K562 (cell line): ENCODE data around the gene COX11. TPM values are rescaled to one million over a fixed set of nuclear protein-coding genes. Genes with fewer than 3 reads are reported as not detected.

ENCODE experiments used
- ASH1L ChIP-seq: fragments of 450-650 bp; IDR thresholded peaks from 2 replicates; pipeline ENCODE4 v1.6.1; 2018; ENCODE audit warnings: borderline replicate concordance, mild to moderate bottlenecking, low read depth; ENCODE audit not compliant: partially characterized antibody
- ATF7 ChIP-seq: fragments of 450-650 bp; IDR thresholded peaks from 2 replicates; pipeline ENCODE4 v1.7.1; 2014; ENCODE audit warnings: mild to moderate bottlenecking, moderate library complexity
- BDP1 ChIP-seq: IDR thresholded peaks from 3 replicates; pipeline ENCODE4 v1.6.1; 2011; ENCODE audit not compliant: insufficient read length, insufficient read depth
- CHD2 ChIP-seq: IDR thresholded peaks from 2 replicates; pipeline ENCODE4 v1.6.1; 2011; ENCODE audit warnings: low read depth, low read length
- CTCF ChIP-seq, 3 experiments: IDR thresholded peaks in 2 of 3; conservative IDR thresholded peaks in 1 of 3; 2 replicates each; pipeline ENCODE4 v1.5.1; 2011 to 2012; ENCODE audit warnings: low read length in 3 of 3, mild to moderate bottlenecking in 3 of 3, control low read depth in 2 of 3, improper control_type of control experiment in 1 of 3, inconsistent platforms in 1 of 3, low read depth in 1 of 3, mixed read lengths in 1 of 3, moderate library complexity in 1 of 3; ENCODE audit not compliant: insufficient read depth in 2 of 3
- ELF4 ChIP-seq: fragments of 450-650 bp; formaldehyde crosslinking; IDR thresholded peaks from 2 replicates; pipeline ENCODE4 v1.4.0; 2022; ENCODE audit warnings: missing genetic modification characterization
- HMG20B ChIP-seq: fragments of 250-450 bp; sonication (Bioruptor Pico); IDR thresholded peaks from 2 replicates; pipeline ENCODE4 v1.5.0; 2021; ENCODE audit warnings: mild to moderate bottlenecking
- HNRNPLL ChIP-seq: fragments of 200-400 bp; formaldehyde crosslinking; IDR thresholded peaks from 2 replicates; pipeline ENCODE4 v1.6.1; 2017; ENCODE audit warnings: low read length, low read depth, mild to moderate bottlenecking; ENCODE audit not compliant: poor library complexity, severe bottlenecking
- KAT7 ChIP-seq: sonication (generic); formaldehyde crosslinking; IDR thresholded peaks from 2 replicates; pipeline ENCODE4 v1.8.0; 2022; ENCODE audit warnings: missing genetic modification reagents, mild to moderate bottlenecking, borderline replicate concordance
- NFIC ChIP-seq: fragments of 450-650 bp; IDR thresholded peaks from 2 replicates; pipeline ENCODE4 v1.6.1; 2017; ENCODE audit warnings: mild to moderate bottlenecking, inconsistent platforms
- NRF1 ChIP-seq, 2 experiments: fragments of 450-650 bp; IDR thresholded peaks in 1 of 2; conservative IDR thresholded peaks in 1 of 2; 2 replicates each; pipeline ENCODE4 v1.6.1; 2014; ENCODE audit warnings: mild to moderate bottlenecking in 2 of 2
- POLR2B ChIP-seq: fragments of 450-650 bp; IDR thresholded peaks from 2 replicates; pipeline ENCODE4 v1.6.1; 2018; ENCODE audit warnings: low read depth; ENCODE audit not compliant: partially characterized antibody
- RBFOX2 ChIP-seq: fragments of 200-400 bp; formaldehyde crosslinking; IDR thresholded peaks from 2 replicates; pipeline ENCODE4 v1.6.1; 2017; ENCODE audit warnings: low read depth, mild to moderate bottlenecking, low read length, moderate library complexity
- RBM25 ChIP-seq: fragments of 200-400 bp; formaldehyde crosslinking; IDR thresholded peaks from 2 replicates; pipeline ENCODE4 v1.6.1; 2018; ENCODE audit warnings: low read length, low read depth, moderate library complexity; ENCODE audit not compliant: severe bottlenecking
- SMAD4 ChIP-seq: fragments of 250-450 bp; sonication (Bioruptor Pico); conservative IDR thresholded peaks from 2 replicates; pipeline ENCODE4 v1.8.0; 2021; ENCODE audit warnings: inconsistent platforms, mild to moderate bottlenecking, moderate library complexity
- SUPT5H ChIP-seq: fragments of 450-650 bp; IDR thresholded peaks from 2 replicates; pipeline ENCODE4 v1.6.1; 2016
- TGIF2 ChIP-seq: sonication (generic); formaldehyde crosslinking; IDR thresholded peaks from 2 replicates; pipeline ENCODE4 v1.8.1; 2022; ENCODE audit warnings: mild to moderate bottlenecking, missing genetic modification reagents, moderate library complexity
- ZBTB7A ChIP-seq: IDR thresholded peaks from 2 replicates; pipeline ENCODE4 v1.6.1; 2011; ENCODE audit warnings: low read depth, mild to moderate bottlenecking, low read length, moderate library complexity, borderline replicate concordance; ENCODE audit not compliant: control insufficient read depth
- polyA plus RNA-seq, 8 experiments: library from polyadenylated mRNA; depleted of rRNA in 4 of 8; stranded (reverse) in 5 of 8; unstranded in 3 of 8; fragments of >200 nt; fragmentation: Nextera tagmentation in 2 of 8; fragmentation: Illumina TruSeq in 1 of 8; extraction: Ambion mirVana in 2 of 8; extraction: Trizol in 1 of 8; gene quantifications; 2 replicates each; pipeline versions ENCODE4 v1.2.1 to v1.2.3, GENCODE V29; 2011 to 2014; ENCODE audit warnings: inconsistent platforms in 1 of 8, missing spikeins in 1 of 8
- total RNA-seq, 7 experiments: library from RNA; depleted of rRNA in 6 of 7; stranded (reverse); fragments of >200 nt in 6 of 7; fragmentation: Illumina TruSeq in 2 of 7; extraction: Trizol in 2 of 7; gene quantifications; 2 replicates each; pipeline versions ENCODE4 v1.2.1 to v1.2.3, GENCODE V29; 2011 to 2021; ENCODE audit warnings: low replicate concordance in 1 of 7
- TF ChIP-seq, protein P1 (sequence below): fragments of 450-650 bp; IDR thresholded peaks from 2 replicates; pipeline ENCODE4 v1.6.1; 2014; ENCODE audit warnings: low read depth, mild to moderate bottlenecking, moderate library complexity, borderline replicate concordance
- TF ChIP-seq, protein P2 (sequence below): IDR thresholded peaks from 3 replicates; pipeline ENCODE4 v1.6.1; 2011; ENCODE audit warnings: borderline replicate concordance, mild to moderate bottlenecking; ENCODE audit not compliant: insufficient read length, insufficient read depth
- TF ChIP-seq, protein P3 (sequence below), 2 experiments: fragments of 450-650 bp; conservative IDR thresholded peaks; 2 replicates each; pipeline ENCODE4 v1.6.1; 2017; ENCODE audit warnings: mild to moderate bottlenecking in 2 of 2, moderate library complexity in 2 of 2

COX11 gene
- total and polyA plus RNA-seq, 9 of the 15 experiments (the other 6 are each of a cell fraction or from before 2014, with no cell fraction given), result 18.5 to 112 (median 30.7) TPM

DNA sequence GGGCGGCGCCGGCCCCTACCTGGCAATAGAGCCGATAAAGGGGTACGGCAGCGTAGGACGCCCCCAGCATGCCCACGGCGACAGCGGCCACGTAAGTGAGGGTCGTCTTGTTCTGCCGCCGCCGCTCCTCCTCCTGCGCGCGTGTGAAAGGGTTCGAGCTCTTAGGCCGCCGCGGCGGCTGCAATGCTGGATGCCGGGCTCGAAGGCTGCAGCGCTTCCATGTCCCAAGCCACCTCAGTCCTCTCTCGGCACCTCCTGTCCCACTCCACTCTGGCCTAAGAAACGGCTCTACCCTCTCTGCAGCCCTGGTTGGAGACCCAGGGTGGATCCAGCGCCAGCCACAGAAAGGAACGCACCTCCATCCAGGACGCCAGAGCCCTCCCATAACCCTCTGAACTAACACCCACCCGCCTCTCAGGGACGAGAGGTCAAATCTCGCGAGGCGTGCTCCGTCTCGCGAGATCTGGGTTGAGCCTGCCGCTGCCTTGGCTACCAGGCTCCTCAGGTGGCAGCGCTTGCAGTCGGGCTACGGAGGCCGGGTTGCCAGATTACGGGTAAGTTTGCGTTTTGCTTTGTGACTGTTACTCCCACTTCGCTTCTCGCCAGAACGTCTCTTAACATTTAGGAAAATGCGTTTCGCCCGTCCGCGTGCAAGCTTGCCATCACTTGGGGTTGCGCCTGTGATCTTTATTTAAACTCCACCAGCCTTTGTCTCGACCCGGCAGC lies at the start of gene COX11, which contains the start of gene STXBP4 (continued):
- peak; percentile 28 for TF ChIP-seq HNRNPLL
- no peak for TF ChIP-seq BDP1
- peak; percentile 91 for TF ChIP-seq RBFOX2
- TF ChIP-seq CTCF (IDR thresholded peaks at IDR 0.05 in 2 of 3, conservative IDR thresholded peaks at IDR 0.05 in 1 of 3; ENCODE audit: insufficient read depth in 2 of 3, low read depth in 1 of 3, low read length in 3 of 3), result peak; percentile 40 to 57 (median 55); a peak in 5 of 6 replicates
- 0 out of 2 replicates have a peak, but pooled peaks have one; percentile 25 for TF ChIP-seq ELF4
- peak; percentile 98 for TF ChIP-seq RBM25
- TF ChIP-seq ATF7, result no peak; the same call in none of the 2 replicates
- TF ChIP-seq SMAD4 (CRISPR knock-in tag), result peak; percentile 57; the same call in 1 of the 2 replicates
- TF ChIP-seq, protein P1, sequence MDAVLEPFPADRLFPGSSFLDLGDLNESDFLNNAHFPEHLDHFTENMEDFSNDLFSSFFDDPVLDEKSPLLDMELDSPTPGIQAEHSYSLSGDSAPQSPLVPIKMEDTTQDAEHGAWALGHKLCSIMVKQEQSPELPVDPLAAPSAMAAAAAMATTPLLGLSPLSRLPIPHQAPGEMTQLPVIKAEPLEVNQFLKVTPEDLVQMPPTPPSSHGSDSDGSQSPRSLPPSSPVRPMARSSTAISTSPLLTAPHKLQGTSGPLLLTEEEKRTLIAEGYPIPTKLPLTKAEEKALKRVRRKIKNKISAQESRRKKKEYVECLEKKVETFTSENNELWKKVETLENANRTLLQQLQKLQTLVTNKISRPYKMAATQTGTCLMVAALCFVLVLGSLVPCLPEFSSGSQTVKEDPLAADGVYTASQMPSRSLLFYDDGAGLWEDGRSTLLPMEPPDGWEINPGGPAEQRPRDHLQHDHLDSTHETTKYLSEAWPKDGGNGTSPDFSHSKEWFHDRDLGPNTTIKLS, result peak; percentile 97
- TF ChIP-seq CHD2, result peak; percentile 100
- no peak for TF ChIP-seq TGIF2
- TF ChIP-seq NRF1 (conservative IDR thresholded peaks at IDR 0.05 in 1 of 2, IDR thresholded peaks at IDR 0.05 in 1 of 2), result peak; percentile 64 to 72
- TF ChIP-seq ZBTB7A, result peak; percentile 84; the same call in 1 of the 2 replicates
- peak; percentile 88 for TF ChIP-seq SUPT5H
- TF ChIP-seq, protein P2, sequence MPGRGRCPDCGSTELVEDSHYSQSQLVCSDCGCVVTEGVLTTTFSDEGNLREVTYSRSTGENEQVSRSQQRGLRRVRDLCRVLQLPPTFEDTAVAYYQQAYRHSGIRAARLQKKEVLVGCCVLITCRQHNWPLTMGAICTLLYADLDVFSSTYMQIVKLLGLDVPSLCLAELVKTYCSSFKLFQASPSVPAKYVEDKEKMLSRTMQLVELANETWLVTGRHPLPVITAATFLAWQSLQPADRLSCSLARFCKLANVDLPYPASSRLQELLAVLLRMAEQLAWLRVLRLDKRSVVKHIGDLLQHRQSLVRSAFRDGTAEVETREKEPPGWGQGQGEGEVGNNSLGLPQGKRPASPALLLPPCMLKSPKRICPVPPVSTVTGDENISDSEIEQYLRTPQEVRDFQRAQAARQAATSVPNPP, result no peak
- TF ChIP-seq, protein P3, sequence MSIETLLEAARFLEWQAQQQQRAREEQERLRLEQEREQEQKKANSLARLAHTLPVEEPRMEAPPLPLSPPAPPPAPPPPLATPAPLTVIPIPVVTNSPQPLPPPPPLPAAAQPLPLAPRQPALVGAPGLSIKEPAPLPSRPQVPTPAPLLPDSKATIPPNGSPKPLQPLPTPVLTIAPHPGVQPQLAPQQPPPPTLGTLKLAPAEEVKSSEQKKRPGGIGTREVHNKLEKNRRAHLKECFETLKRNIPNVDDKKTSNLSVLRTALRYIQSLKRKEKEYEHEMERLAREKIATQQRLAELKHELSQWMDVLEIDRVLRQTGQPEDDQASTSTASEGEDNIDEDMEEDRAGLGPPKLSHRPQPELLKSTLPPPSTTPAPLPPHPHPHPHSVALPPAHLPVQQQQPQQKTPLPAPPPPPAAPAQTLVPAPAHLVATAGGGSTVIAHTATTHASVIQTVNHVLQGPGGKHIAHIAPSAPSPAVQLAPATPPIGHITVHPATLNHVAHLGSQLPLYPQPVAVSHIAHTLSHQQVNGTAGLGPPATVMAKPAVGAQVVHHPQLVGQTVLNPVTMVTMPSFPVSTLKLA (conservative IDR thresholded peaks at IDR 0.05), result peak; percentile 27 to 62; a peak in 2 of 4 replicates
- TF ChIP-seq NFIC, result peak; percentile 55; the same call in 1 of the 2 replicates
- 0 out of 2 replicates have a peak, but pooled peaks have one; percentile 70 for TF ChIP-seq KAT7
- no peak for TF ChIP-seq ASH1L
- no peak for TF ChIP-seq HMG20B (CRISPR knock-in tag)
- TF ChIP-seq POLR2B, result peak; percentile 88
